HG02642 (cell line): ENCODE data around the gene UNC45A.
A peak's percentile ranks its signal among the peaks of the same experiment; 100 is the strongest.

ENCODE experiments used
- ATAC-seq: cut with Tn5 transposase; IDR thresholded peaks from one replicate; pipeline ENCODE4 v1.9.1; 2021; ENCODE audit warnings: mild to moderate bottlenecking; ENCODE audit not compliant: unreplicated experiment, poor library complexity

The UNC45A gene

GRCh38 chr15:90957791-90958190 lies 22.7 kb downstream of the UNC45A start:
- ATAC-seq: no peak

- ATAC-seq: no peak
Observed at GRCh38 chr15:90959028-90959595, 24.0 kb downstream of the UNC45A start.

- no peak for ATAC-seq
Observed at GRCh38 chr15:90959894-90960293, 24.8 kb downstream of the UNC45A start.

- ATAC-seq: no peak
Observed at GRCh38 chr15:90960298-90961091, 25.4 kb downstream of the UNC45A start.

- no peak for ATAC-seq
Observed at GRCh38 chr15:90962021-90962420, 26.9 kb downstream of the UNC45A start.

GRCh38 chr15:90966262-90966661 lies 31.2 kb downstream of the UNC45A start:
- no peak for ATAC-seq

- ATAC-seq: no peak
Observed at GRCh38 chr15:90967206-90967605, 32.1 kb downstream of the UNC45A start.

GRCh38 chr15:90968434-90968833 lies 33.3 kb downstream of the UNC45A start:
- no peak for ATAC-seq

- no peak for ATAC-seq
Observed at GRCh38 chr15:90970274-90970673, 35.2 kb downstream of the UNC45A start.

- no peak for ATAC-seq
Observed at GRCh38 chr15:90972133-90972532, 37.0 kb downstream of the UNC45A start.

- no peak for ATAC-seq
Observed at GRCh38 chr15:90974216-90974615, 39.1 kb downstream of the UNC45A start.

- ATAC-seq: no peak
Observed at GRCh38 chr15:90979582-90979981, 44.5 kb downstream of the UNC45A start.

GRCh38 chr15:90981681-90982080 lies 46.6 kb downstream of the UNC45A start:
- peak; percentile 65 for ATAC-seq

GRCh38 chr15:90982135-90982534 lies 47.0 kb downstream of the UNC45A start:
- ATAC-seq: peak; percentile 29

GRCh38 chr15:90986790-90987507 lies 51.9 kb downstream of the UNC45A start:
- peak; percentile 50 for ATAC-seq

GRCh38 chr15:90987561-90988141 lies 52.6 kb downstream of the UNC45A start:
- ATAC-seq: no peak

GRCh38 chr15:90988296-90988695 lies 53.2 kb downstream of the UNC45A start:
- no peak for ATAC-seq

GRCh38 chr15:90989040-90989768 lies 54.1 kb downstream of the UNC45A start:
- ATAC-seq: no peak

GRCh38 chr15:90990446-90990845 lies 55.4 kb downstream of the UNC45A start:
- ATAC-seq: no peak

- no peak for ATAC-seq
Observed at GRCh38 chr15:90991587-90992285, 56.7 kb downstream of the UNC45A start.
